ENCODE data around the gene CREM. TPM values are rescaled to one million over a fixed set of nuclear protein-coding genes. Genes with fewer than 3 reads are reported as not detected.

CREM gene
- total and polyA plus RNA-seq, 10 of the 15 experiments (the other 5 are each of a cell fraction or from before 2014, with no cell fraction given): 51.3 to 115 (median 70.6) TPM

DNA sequence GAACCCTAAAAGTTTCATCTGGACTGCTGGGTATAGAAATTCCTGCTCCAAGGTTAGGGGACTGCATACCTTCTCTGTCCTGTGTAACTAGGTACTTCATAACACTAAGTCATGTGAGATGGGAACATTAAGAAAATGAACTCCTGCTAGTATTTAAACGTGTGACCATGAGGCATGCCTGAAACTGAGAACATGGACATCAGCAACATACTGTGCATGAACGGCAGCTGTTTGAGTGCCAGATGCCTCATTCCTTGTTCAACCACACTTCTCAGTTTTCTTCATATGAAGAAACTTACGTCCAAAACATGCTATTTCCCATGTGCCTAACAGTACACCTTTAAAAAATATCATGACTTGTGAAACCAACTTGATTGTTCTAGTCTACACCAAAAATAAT lies 88.5 kb downstream of the CREM start:
- no peak overlapping the region for H2AFZ ChIP-seq (ENCODE audit: control insufficient read depth, low read depth, low read length)
- no peak overlapping the region for H3K4me2 ChIP-seq (ENCODE audit: control insufficient read depth, insufficient read depth)
- no peaks in the 10 kb centered on the region; a peak in 1 of 4 replicates for H3K36me3 ChIP-seq (ENCODE audit: control insufficient read depth in 2 of 2, insufficient read depth in 2 of 2, low read length in 1 of 2)
- ChIA-PET RAD21 (ENCODE audit: unreplicated experiment) (interaction anchor here (7.5 to 8.9 kb wide), 2 partner anchors 88 to 95 kb away, joined by 66 to 137 read pairs; partner anchors contain the start of gene CREM), POLR2A (interaction anchor here (0.7 kb wide), 1 partner anchor 67 kb away, joined by 3 read pairs; no protein-coding TSS in a partner anchor), CTCF (interaction anchor here (0.6 to 16.4 kb wide), 3 partner anchors 10 to 92 kb away, joined by 3 to 378 read pairs (median 119); partner anchors contain the start of gene CREM), SMC1A (ENCODE audit: uncharacterized antibody, unreplicated experiment) (interaction anchor here (0.7 to 10.6 kb wide), 7 partner anchors 8 to 102 kb away, joined by 3 to 281 read pairs (median 7); partner anchors contain the start of gene CREM)
- intact Hi-C loops (cut with micrococcal nuclease; ENCODE audit: unreplicated experiment) (loop anchor here (10.0 kb wide), 1 partner anchor 550 kb away; no protein-coding TSS in a partner anchor), in situ Hi-C loops (cut with MboI) (loop anchor here (5.0 kb wide), 1 partner anchor 93 kb away; no protein-coding TSS in a partner anchor)
- FAIRE-seq: no peak
- ATAC-seq: no peak
- no peak overlapping the region for H3K27ac ChIP-seq (ENCODE audit: control insufficient read depth, insufficient read depth)
- no peaks in the 10 kb centered on the region for H4K20me1 ChIP-seq (ENCODE audit: control insufficient read depth, insufficient read depth)
- DNase-seq (ENCODE audit: low read depth, low spot score): no peak
- H3K4me1 ChIP-seq (ENCODE audit: control insufficient read depth, insufficient read depth, low read length): peaks cover 8% of the 10 kb centered on the region
- no peaks in the 10 kb centered on the region for H3K27me3 ChIP-seq (replicated peaks in 1 of 2; ENCODE audit: control insufficient read depth in 2 of 2, insufficient read depth in 2 of 2, low read length in 1 of 2)
- no peaks in the 10 kb centered on the region for H3K9me3 ChIP-seq (replicated peaks; ENCODE audit: control insufficient read depth, insufficient read depth, low read length)
- no peaks in the 10 kb centered on the region for H3K79me2 ChIP-seq (ENCODE audit: control insufficient read depth, insufficient read depth, low read length)
- H3K4me3 ChIP-seq: no peak overlapping the region
- 67% methylated on average over 3 of the region's 3 CpGs for WGBS (ENCODE audit: insufficient coverage, insufficient replicate concordance, low lambda C conversion rate, missing lambda C conversion rate)
- H3K9ac ChIP-seq (ENCODE audit: control insufficient read depth, insufficient read depth, low read length): no peak overlapping the region
- TF ChIP-seq, protein P1, sequence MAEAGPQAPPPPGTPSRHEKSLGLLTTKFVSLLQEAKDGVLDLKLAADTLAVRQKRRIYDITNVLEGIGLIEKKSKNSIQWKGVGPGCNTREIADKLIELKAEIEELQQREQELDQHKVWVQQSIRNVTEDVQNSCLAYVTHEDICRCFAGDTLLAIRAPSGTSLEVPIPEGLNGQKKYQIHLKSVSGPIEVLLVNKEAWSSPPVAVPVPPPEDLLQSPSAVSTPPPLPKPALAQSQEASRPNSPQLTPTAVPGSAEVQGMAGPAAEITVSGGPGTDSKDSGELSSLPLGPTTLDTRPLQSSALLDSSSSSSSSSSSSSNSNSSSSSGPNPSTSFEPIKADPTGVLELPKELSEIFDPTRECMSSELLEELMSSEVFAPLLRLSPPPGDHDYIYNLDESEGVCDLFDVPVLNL (IDR thresholded peaks at IDR 0.05; ENCODE audit: low read depth, low read length): no peak
- TF ChIP-seq, protein P2, sequence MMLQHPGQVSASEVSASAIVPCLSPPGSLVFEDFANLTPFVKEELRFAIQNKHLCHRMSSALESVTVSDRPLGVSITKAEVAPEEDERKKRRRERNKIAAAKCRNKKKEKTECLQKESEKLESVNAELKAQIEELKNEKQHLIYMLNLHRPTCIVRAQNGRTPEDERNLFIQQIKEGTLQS (IDR thresholded peaks at IDR 0.05; ENCODE audit: borderline replicate concordance, extremely low read depth, low read depth, low read length): no peak
- TF ChIP-seq SRF (IDR thresholded peaks at IDR 0.05; ENCODE audit: low read depth in 2 of 2, low read length in 2 of 2) (no peak), ZNF274 (IDR thresholded peaks at IDR 0.05; ENCODE audit: insufficient read depth, insufficient read length) (no peak)
- no TSS peak for BruUV-seq (replicated peaks)

All from GM12878 (cell line).